H1 (cell line): Measurements from ENCODE around the gene ANK3. TPM values are rescaled to one million over a fixed set of nuclear protein-coding genes. Genes with fewer than 3 reads are reported as not detected.

Experiments
- CTCF ChIA-PET: fragments of 300-600 bp; sonication (Branson Sonifier 250); formaldehyde crosslinking; loops from one replicate; lab custom pipeline; 2021; ENCODE audit not compliant: partially characterized antibody; lab: Charles Lee
- POLR2A ChIA-PET: fragments of 300-600 bp; sonication (Branson Sonifier 250); formaldehyde crosslinking; loops from one replicate; lab custom pipeline; 2021; ENCODE audit warnings: inconsistent platforms; ENCODE audit not compliant: partially characterized antibody; lab: Charles Lee
- DNase-seq, 2 experiments: peaks; one replicate each; pipeline versions ENCODE4 v3.0.0 to v3.0.0-alpha.2; 2010 to 2022; ENCODE audit warnings: low spot score in 2 of 2, low read depth in 1 of 2, mixed read lengths in 1 of 2
- FAIRE-seq: peaks from 2 replicates; lab custom pipeline; 2011; peaks lifted over from hg19 to GRCh38; lab: Jason Lieb, UNC
- H2AFZ ChIP-seq: 2 replicates; pipeline ENCODE4 v1.8.1; 2012; ENCODE audit warnings: low read length, inconsistent platforms
- H2AK5ac ChIP-seq: 2 replicates; pipeline ENCODE4 v1.6.1; 2013; ENCODE audit warnings: low read depth, low read length
- H2BK120ac ChIP-seq: replicated peaks from 2 replicates; pipeline ENCODE3; 2013; ENCODE audit warnings: low read depth, low read length, inconsistent platforms
- H2BK12ac ChIP-seq: 2 replicates; pipeline ENCODE4 v1.6.1; 2013; ENCODE audit warnings: low read depth, low read length
- H2BK15ac ChIP-seq: 2 replicates; pipeline ENCODE4 v1.6.1; 2013; ENCODE audit warnings: low read length
- H2BK20ac ChIP-seq: 2 replicates; pipeline ENCODE4 v1.6.1; 2013; ENCODE audit warnings: low read length
- H2BK5ac ChIP-seq: 2 replicates; pipeline ENCODE4 v1.6.1; 2013; ENCODE audit warnings: low read depth, low read length
- H3K14ac ChIP-seq: 2 replicates; pipeline ENCODE4 v1.6.1; 2013; ENCODE audit warnings: inconsistent platforms; ENCODE audit not compliant: insufficient read length
- H3K18ac ChIP-seq: 2 replicates; pipeline ENCODE4 v1.6.1; 2013; ENCODE audit warnings: low read length; ENCODE audit errors: extremely low read depth
- H3K23ac ChIP-seq: 2 replicates; pipeline ENCODE4 v1.6.1; 2013; ENCODE audit warnings: inconsistent platforms; ENCODE audit not compliant: insufficient read length
- H3K23me2 ChIP-seq: 2 replicates; pipeline ENCODE4 v1.6.1; 2013; ENCODE audit warnings: low read depth, low read length
- H3K27ac ChIP-seq: 2 replicates; pipeline ENCODE4 v1.6.1; 2011; ENCODE audit warnings: low read depth, low read length, inconsistent platforms
- H3K27me3 ChIP-seq, 4 experiments: replicated peaks in 1 of 4; 1 replicate in 1 of 4; 2 replicates in 3 of 4; pipeline versions ENCODE4 v1.6.1 to v1.8.1; 2011 to 2013; ENCODE audit warnings: low read length in 3 of 4, mild to moderate bottlenecking in 3 of 4, inconsistent platforms in 2 of 4, mixed read lengths in 2 of 4, moderate library complexity in 1 of 4; ENCODE audit not compliant: control insufficient read depth in 3 of 4, insufficient read depth in 3 of 4; ENCODE audit errors: extremely low read depth in 1 of 4
- H3K36me3 ChIP-seq, 4 experiments: 2 replicates each; pipeline versions ENCODE4 v1.6.1 to v1.8.1; 2011 to 2013; ENCODE audit warnings: mild to moderate bottlenecking in 4 of 4, low read length in 3 of 4, moderate library complexity in 2 of 4, control low read depth in 1 of 4, inconsistent platforms in 1 of 4; ENCODE audit not compliant: insufficient read depth in 4 of 4, control insufficient read depth in 2 of 4
- H3K4ac ChIP-seq: replicated peaks from 2 replicates; pipeline ENCODE3; 2013; ENCODE audit warnings: low read length, low read depth, mixed read lengths, inconsistent platforms; ENCODE audit not compliant: insufficient read length
- H3K4me1 ChIP-seq, 4 experiments: replicated peaks in 1 of 4; 1 replicate in 1 of 4; 2 replicates in 3 of 4; pipeline versions ENCODE4 v1.6.1 to v1.8.1; 2011 to 2013; ENCODE audit warnings: low read length in 3 of 4, inconsistent platforms in 2 of 4, mixed read lengths in 1 of 4; ENCODE audit not compliant: insufficient read depth in 4 of 4, control insufficient read depth in 3 of 4
- H3K4me2 ChIP-seq, 2 experiments: 2 replicates each; pipeline versions ENCODE4 v1.6.1 to v1.8.1; 2011 to 2013; ENCODE audit warnings: low read depth in 2 of 2, low read length in 2 of 2, control low read depth in 1 of 2, inconsistent platforms in 1 of 2, mild to moderate bottlenecking in 1 of 2; ENCODE audit not compliant: insufficient read depth in 1 of 2
- H3K4me3 ChIP-seq, 4 experiments: fragments of 200-600, 300-600 bp in 1 of 4; sonication (generic), shearing (Covaris generic), sonication (Bioruptor Twin) in 1 of 4; 2 replicates each; pipeline versions ENCODE4 v1.5.1 to v1.8.1; 2011 to 2016; ENCODE audit warnings: low read length in 4 of 4, low read depth in 3 of 4, control low read depth in 2 of 4, inconsistent platforms in 2 of 4, mild to moderate bottlenecking in 2 of 4, mixed read lengths in 1 of 4, moderate library complexity in 1 of 4; ENCODE audit not compliant: insufficient read depth in 2 of 4; ENCODE audit errors: extremely low read depth in 1 of 4
- H3K56ac ChIP-seq: replicated peaks from 2 replicates; pipeline ENCODE3; 2013; ENCODE audit warnings: low read depth, mild to moderate bottlenecking, mixed read lengths, low read length, inconsistent platforms; ENCODE audit not compliant: insufficient read length
- H3K79me1 ChIP-seq: 2 replicates; pipeline ENCODE4 v1.6.1; 2013; ENCODE audit warnings: low read depth, low read length, control low read depth
- H3K79me2 ChIP-seq, 2 experiments: 2 replicates each; pipeline versions ENCODE4 v1.6.1 to v1.8.1; 2012 to 2013; ENCODE audit warnings: low read length in 2 of 2, mild to moderate bottlenecking in 2 of 2, inconsistent platforms in 1 of 2; ENCODE audit not compliant: insufficient read depth in 2 of 2, control insufficient read depth in 1 of 2
- H3K9ac ChIP-seq, 4 experiments: replicated peaks in 1 of 4; 1 replicate in 1 of 4; 2 replicates in 3 of 4; pipeline versions ENCODE4 v1.6.1 to v1.8.1; 2011 to 2013; ENCODE audit warnings: low read depth in 3 of 4, low read length in 3 of 4, control low read depth in 2 of 4, mild to moderate bottlenecking in 2 of 4, moderate library complexity in 2 of 4, inconsistent platforms in 1 of 4; ENCODE audit errors: extremely low read depth in 1 of 4
- H3K9me3 ChIP-seq, 2 experiments: 2 replicates each; pipeline versions ENCODE4 v1.6.1 to v1.8.1; 2012 to 2013; ENCODE audit warnings: mild to moderate bottlenecking in 2 of 2, moderate library complexity in 2 of 2, control low read depth in 1 of 2, inconsistent platforms in 1 of 2, low read depth in 1 of 2, low read length in 1 of 2, mixed read lengths in 1 of 2; ENCODE audit not compliant: insufficient read depth in 2 of 2
- H4K20me1 ChIP-seq, 2 experiments: replicated peaks in 1 of 2; 2 replicates each; pipeline versions ENCODE3 to v1.8.1; 2011 to 2013; ENCODE audit warnings: inconsistent platforms in 2 of 2, low read length in 2 of 2, mild to moderate bottlenecking in 1 of 2; ENCODE audit not compliant: insufficient read depth in 2 of 2, control insufficient read depth in 1 of 2
- H4K5ac ChIP-seq: 2 replicates; pipeline ENCODE4 v1.6.1; 2013; ENCODE audit warnings: low read length, low read depth, mixed read lengths, inconsistent platforms; ENCODE audit not compliant: insufficient read length
- H4K8ac ChIP-seq: 2 replicates; pipeline ENCODE4 v1.8.0; 2013; ENCODE audit warnings: mild to moderate bottlenecking, moderate library complexity, low read length, inconsistent platforms; ENCODE audit not compliant: insufficient read depth; ENCODE audit errors: extremely low read depth
- H4K91ac ChIP-seq: replicated peaks from 2 replicates; pipeline ENCODE3; 2013; ENCODE audit warnings: low read length, mixed read lengths, inconsistent platforms; ENCODE audit not compliant: insufficient read length
- CHD1 ChIP-seq: IDR thresholded peaks from 2 replicates; pipeline ENCODE4 v1.6.1; 2012; ENCODE audit warnings: low read depth, low read length, improper control_type of control experiment
- EP300 ChIP-seq, 2 experiments: IDR thresholded peaks; 1 replicate in 1 of 2; 2 replicates in 1 of 2; pipeline ENCODE4 v1.6.1; 2011 to 2012; ENCODE audit warnings: low read depth in 2 of 2, low read length in 2 of 2, mild to moderate bottlenecking in 2 of 2, borderline replicate concordance in 1 of 2, inconsistent platforms in 1 of 2, moderate library complexity in 1 of 2
- GTF2F1 ChIP-seq: IDR thresholded peaks from 2 replicates; pipeline ENCODE4 v1.6.1; 2012; ENCODE audit warnings: low read depth, low read length, improper control_type of control experiment, borderline replicate concordance
- POLR2AphosphoS5 ChIP-seq: IDR thresholded peaks from 2 replicates; pipeline ENCODE4 v1.6.1; 2011; ENCODE audit warnings: low read depth, low read length
- SRF ChIP-seq: IDR thresholded peaks from 2 replicates; pipeline ENCODE4 v1.6.1; 2011; ENCODE audit warnings: mild to moderate bottlenecking, low read depth, low read length, moderate library complexity
- SUZ12 ChIP-seq: fragments of 200-600 bp; sonication (generic); IDR thresholded peaks from 2 replicates; pipeline ENCODE4 v1.6.1; 2012; ENCODE audit warnings: mild to moderate bottlenecking, inconsistent platforms, low read length, moderate library complexity, mixed read lengths
- TAF7 ChIP-seq: optimal IDR thresholded peaks from 2 replicates; pipeline ENCODE3; 2011; ENCODE audit warnings: low read depth, mild to moderate bottlenecking, inconsistent platforms, low read length, moderate library complexity, borderline replicate concordance
- ZNF274 ChIP-seq: IDR thresholded peaks from 2 replicates; pipeline ENCODE4 v1.7.0; 2012; ENCODE audit warnings: low read length, borderline replicate concordance; ENCODE audit errors: extremely low read depth
- polyA plus RNA-seq, 7 experiments: library from polyadenylated mRNA; depleted of rRNA in 3 of 7; stranded (reverse) in 5 of 7; unstranded in 2 of 7; fragments of >200 nt in 5 of 7; fragments of 200-250 nt in 2 of 7; gene quantifications; 1 replicate in 5 of 7; 2 replicates in 1 of 7; 4 replicates in 1 of 7; pipeline versions ENCODE4 v1.2.1 to v1.2.3, GENCODE V29; 2011 to 2013; ENCODE audit warnings: missing spikeins in 2 of 7, mixed read lengths in 2 of 7
- total RNA-seq: library from RNA; stranded (reverse); fragmentation: NEBNext Ultra II Directional; extraction: Animal tissue kit (Norgen Biotek cat#: 25700); gene quantifications from 2 replicates; pipeline ENCODE4 v1.2.1, GENCODE V29; 2021

ANK3 gene
- total and polyA plus RNA-seq, 2 of the 8 experiments (the other 6 are each of a cell fraction or from before 2014, with no cell fraction given): 18.1 to 67.9 TPM

DNA sequence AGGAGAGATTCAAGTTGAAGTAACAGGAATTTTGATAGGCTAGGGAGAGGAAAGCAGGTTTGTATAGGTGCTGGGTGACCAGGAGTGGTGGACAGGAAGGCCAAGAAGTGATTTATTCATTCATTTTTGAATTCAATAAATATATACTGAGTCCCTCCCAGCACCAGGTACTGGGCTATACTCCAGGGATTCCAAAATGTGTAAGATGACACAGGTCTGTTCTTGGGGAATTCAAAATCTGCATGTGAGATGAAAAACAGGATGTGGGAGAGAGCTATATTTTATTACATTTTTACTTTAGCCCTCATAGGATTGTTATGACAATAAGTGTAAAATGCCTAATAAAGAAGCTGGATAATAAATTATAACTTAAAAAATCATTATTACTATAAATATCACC lies 134.9 kb downstream of the ANK3 start:
- no peak overlapping the region for H2BK20ac ChIP-seq
- no peak overlapping the region for H2BK5ac ChIP-seq
- H4K91ac ChIP-seq: no peak overlapping the region
- no peak overlapping the region for H4K5ac ChIP-seq
- no peaks in the 10 kb centered on the region for H3K79me1 ChIP-seq
- no peaks in the 10 kb centered on the region for H3K36me3 ChIP-seq
- H2BK12ac ChIP-seq: no peak overlapping the region
- H2BK120ac ChIP-seq: no peak overlapping the region
- H3K27me3 ChIP-seq: no peaks in the 10 kb centered on the region
- H4K8ac ChIP-seq: no peak overlapping the region
- no peak overlapping the region for H2AFZ ChIP-seq
- no peak for DNase-seq
- no peak for FAIRE-seq
- H4K20me1 ChIP-seq: no peaks in the 10 kb centered on the region
- no peak overlapping the region for H2AK5ac ChIP-seq
- no peaks in the 10 kb centered on the region for H3K9me3 ChIP-seq
- POLR2A ChIA-PET: no interaction called here
- CTCF ChIA-PET: interaction anchor here (0.9 to 2.1 kb wide), 4 partner anchors 13 to 710 kb away, joined by 3 to 13 read pairs (median 4); no protein-coding TSS in a partner anchor
- no peak overlapping the region; a peak in 1 of 7 replicates for H3K9ac ChIP-seq
- no peak overlapping the region for H3K14ac ChIP-seq
- no peaks in the 10 kb centered on the region for H3K23me2 ChIP-seq
- no peak overlapping the region for H3K18ac ChIP-seq
- H3K56ac ChIP-seq: no peak overlapping the region
- H3K4me2 ChIP-seq: no peak overlapping the region
- no peak overlapping the region for H3K23ac ChIP-seq
- H3K79me2 ChIP-seq: no peaks in the 10 kb centered on the region
- H3K27ac ChIP-seq: no peak overlapping the region
- TF ChIP-seq POLR2AphosphoS5 (no peak), GTF2F1 (no peak), ZNF274 (no peak), EP300 (IDR thresholded peaks at IDR 0.05; ENCODE audit: borderline replicate concordance in 1 of 2, low read depth in 2 of 2, low read length in 2 of 2) (no peak), TAF7 (no peak), SUZ12 (no peak), SRF (no peak), CHD1 (no peak)
- TF ChIP-seq, all 59 proteins: peak for 0
- no peak overlapping the region for H3K4me3 ChIP-seq
- H3K4me1 ChIP-seq: peaks cover 0 to 6% (median 4%) of the 10 kb centered on the region in 4 experiments; a peak in 5 of 7 replicates
- H2BK15ac ChIP-seq: no peak overlapping the region
- no peak overlapping the region for H3K4ac ChIP-seq
